GM12891 (cell line): Measurements from ENCODE around the gene CACNA1A.

Experiments used
- DNase-seq: peaks from one replicate; pipeline ENCODE4 v3.0.0; 2011; ENCODE audit warnings: low spot score; ENCODE audit not compliant: insufficient read length
- FAIRE-seq: peaks from 2 replicates; lab custom pipeline; 2011; peaks lifted over from hg19 to GRCh38; lab: Jason Lieb, UNC
- PAX5 ChIP-seq: IDR thresholded peaks from 2 replicates; pipeline ENCODE4 v1.6.1; 2011; ENCODE audit warnings: low read length, moderate library complexity, mild to moderate bottlenecking; ENCODE audit not compliant: insufficient read depth, severe bottlenecking
- POLR2A ChIP-seq: IDR thresholded peaks from 2 replicates; pipeline ENCODE4 v1.6.1; 2011; ENCODE audit warnings: low read depth, low read length, control low read depth
- POLR2AphosphoS5 ChIP-seq: IDR thresholded peaks from 2 replicates; pipeline ENCODE4 v1.6.1; 2011; ENCODE audit warnings: low read depth, low read length, control low read depth
- POU2F2 ChIP-seq: IDR thresholded peaks from 2 replicates; pipeline ENCODE4 v1.6.1; 2011; ENCODE audit warnings: low read depth, mild to moderate bottlenecking, control low read depth, low read length, moderate library complexity
- SPI1 ChIP-seq: IDR thresholded peaks from 2 replicates; pipeline ENCODE4 v1.6.1; 2011; ENCODE audit warnings: low read depth, low read length, control low read depth
- TAF1 ChIP-seq: IDR thresholded peaks from 2 replicates; pipeline ENCODE4 v1.6.1; 2011; ENCODE audit warnings: low read depth, low read length, control low read depth

Gene CACNA1A

GRCh38 chr19:13355356-13355755 is 150.9 kb downstream of the CACNA1A start:
- DNase-seq (no peak), FAIRE-seq (no peak)
- TF ChIP-seq PAX5 (no peak), SPI1 (no peak), POLR2AphosphoS5 (no peak), POLR2A (no peak), POU2F2 (no peak), TAF1 (no peak)

- FAIRE-seq: no peak
- no peak for TF ChIP-seq POLR2AphosphoS5
- no peak for TF ChIP-seq POLR2A
- TF ChIP-seq PAX5: no peak
- TF ChIP-seq TAF1: no peak
- TF ChIP-seq SPI1: no peak
- TF ChIP-seq POU2F2: no peak
Measured at GRCh38 chr19:13353625-13354024, 152.7 kb downstream of the CACNA1A start.

GRCh38 chr19:13350759-13351158 is 155.5 kb downstream of the CACNA1A start:
- FAIRE-seq: no peak
- no peak for DNase-seq
- TF ChIP-seq POLR2AphosphoS5 (no peak), PAX5 (no peak), SPI1 (no peak), POLR2A (no peak), TAF1 (no peak), POU2F2 (no peak)

More at GRCh38 chr19:13353625-13354024, 152.7 kb downstream of the CACNA1A start:
- DNase-seq: no peak

- DNase-seq: no peak
- no peak for FAIRE-seq
- no peak for TF ChIP-seq SPI1
- no peak for TF ChIP-seq TAF1
- no peak for TF ChIP-seq PAX5
- TF ChIP-seq POU2F2: no peak
- no peak for TF ChIP-seq POLR2A
- no peak for TF ChIP-seq POLR2AphosphoS5
Measured at GRCh38 chr19:13350072-13350471, 156.2 kb downstream of the CACNA1A start.

GRCh38 chr19:13347367-13347766 is 158.9 kb downstream of the CACNA1A start:
- DNase-seq (no peak), FAIRE-seq (no peak)
- TF ChIP-seq POLR2AphosphoS5: no peak
- TF ChIP-seq POU2F2: no peak
- no peak for TF ChIP-seq TAF1
- no peak for TF ChIP-seq POLR2A
- no peak for TF ChIP-seq PAX5
- TF ChIP-seq SPI1: no peak

GRCh38 chr19:13343514-13343913 is 162.8 kb downstream of the CACNA1A start:
- TF ChIP-seq PAX5: no peak
- TF ChIP-seq POLR2AphosphoS5: no peak
- no peak for TF ChIP-seq TAF1
- TF ChIP-seq POU2F2: no peak

GRCh38 chr19:13342672-13343071 is 163.6 kb downstream of the CACNA1A start:
- TF ChIP-seq TAF1: no peak
- no peak for TF ChIP-seq POLR2A
- TF ChIP-seq POLR2AphosphoS5: no peak
- no peak for TF ChIP-seq PAX5
- no peak for TF ChIP-seq SPI1
- no peak for TF ChIP-seq POU2F2
- no peak for DNase-seq
- no peak for FAIRE-seq

More at GRCh38 chr19:13343514-13343913, 162.8 kb downstream of the CACNA1A start:
- FAIRE-seq (no peak), DNase-seq (no peak)

GRCh38 chr19:13339869-13340268 is 166.4 kb downstream of the CACNA1A start:
- FAIRE-seq (no peak), DNase-seq (no peak)
- TF ChIP-seq POU2F2: no peak
- no peak for TF ChIP-seq SPI1
- TF ChIP-seq POLR2A: no peak
- no peak for TF ChIP-seq PAX5
- TF ChIP-seq POLR2AphosphoS5: no peak
- no peak for TF ChIP-seq TAF1

GRCh38 chr19:13337181-13337580 is 169.1 kb downstream of the CACNA1A start:
- no peak for FAIRE-seq
- no peak for DNase-seq
- TF ChIP-seq POLR2AphosphoS5 (no peak), POLR2A (no peak), SPI1 (no peak), POU2F2 (no peak), TAF1 (no peak), PAX5 (no peak)
